Neural crest cell (in vitro differentiated cells): ENCODE results near the gene CA10. TPM values are rescaled to one million over a fixed set of nuclear protein-coding genes. Genes with fewer than 3 reads are reported as not detected.

Source experiments
- DNase-seq: peaks from one replicate; pipeline ENCODE4 v3.0.0; 2021; ENCODE audit warnings: low read depth, mixed read lengths, low spot score
- H3K27ac Mint-ChIP-seq: one replicate; pipeline ENCODE4 v1.8.0; 2021; ENCODE audit warnings: mild to moderate bottlenecking, mixed read lengths; ENCODE audit not compliant: unreplicated experiment
- H3K27me3 Mint-ChIP-seq: 2 replicates; pipeline ENCODE4 v1.8.0; 2021; ENCODE audit warnings: low read depth, mild to moderate bottlenecking, mixed read lengths
- H3K36me3 Mint-ChIP-seq: 2 replicates; pipeline ENCODE4 v1.8.0; 2021; ENCODE audit warnings: low read depth, mild to moderate bottlenecking, mixed read lengths
- H3K4me1 Mint-ChIP-seq: 2 replicates; pipeline ENCODE4 v1.8.0; 2021; ENCODE audit warnings: mixed read lengths
- H3K4me3 Mint-ChIP-seq: one replicate; pipeline ENCODE4 v1.8.0; 2021; ENCODE audit warnings: mild to moderate bottlenecking, mixed read lengths
- H3K9me3 Mint-ChIP-seq: 2 replicates; pipeline ENCODE4 v1.8.0; 2021; ENCODE audit warnings: mixed read lengths
- CTCF ChIP-seq: fragments of 200-600 bp; sonication (generic); conservative IDR thresholded peaks from 2 replicates; pipeline ENCODE4 v1.5.0; 2021; ENCODE audit warnings: antibody characterized with exemption, mild to moderate bottlenecking
- total RNA-seq: library from RNA; stranded (reverse); gene quantifications from 2 replicates; pipeline ENCODE4 v1.2.1, GENCODE V29; 2021

The CA10 gene
- total RNA-seq, 1 donor from 2014 or later = not detected

- H3K27ac Mint-ChIP-seq = no peak overlapping the region
- TF ChIP-seq CTCF = no peak
- no peak for DNase-seq
- peaks cover 23% of the 10 kb centered on the region for H3K27me3 Mint-ChIP-seq
- no peak overlapping the region for H3K4me3 Mint-ChIP-seq
- no peaks in the 10 kb centered on the region for H3K9me3 Mint-ChIP-seq
- no peaks in the 10 kb centered on the region for H3K36me3 Mint-ChIP-seq
- H3K4me1 Mint-ChIP-seq = no peaks in the 10 kb centered on the region
These were observed 248.5 kb downstream of the CA10 start for GRCh38 chr17:51909971-51910370.

GRCh38 chr17:51908841-51909537 is 249.5 kb downstream of the CA10 start:
- Mint-ChIP-seq H3K36me3 (no peaks in the 10 kb centered on the region), H3K4me3 (no peak overlapping the region), H3K27me3 (peaks cover 23% of the 10 kb centered on the region), H3K4me1 (no peaks in the 10 kb centered on the region), H3K27ac (no peak overlapping the region), H3K9me3 (no peaks in the 10 kb centered on the region)
- no peak for DNase-seq
- TF ChIP-seq CTCF = no peak

GRCh38 chr17:51907041-51907440 is 251.5 kb downstream of the CA10 start:
- Mint-ChIP-seq H3K4me3 (no peak overlapping the region), H3K27ac (no peak overlapping the region), H3K4me1 (no peaks in the 10 kb centered on the region), H3K36me3 (no peaks in the 10 kb centered on the region), H3K9me3 (no peaks in the 10 kb centered on the region), H3K27me3 (peaks cover 14% of the 10 kb centered on the region)
- no peak for DNase-seq
- no peak for TF ChIP-seq CTCF

GRCh38 chr17:51904379-51904778 is 254.1 kb downstream of the CA10 start:
- H3K9me3 Mint-ChIP-seq = no peaks in the 10 kb centered on the region
- H3K4me3 Mint-ChIP-seq = no peak overlapping the region
- no peak for DNase-seq
- peaks cover 14% of the 10 kb centered on the region for H3K27me3 Mint-ChIP-seq
- no peak for TF ChIP-seq CTCF
- no peaks in the 10 kb centered on the region for H3K36me3 Mint-ChIP-seq
- no peaks in the 10 kb centered on the region for H3K4me1 Mint-ChIP-seq
- H3K27ac Mint-ChIP-seq = no peak overlapping the region

GRCh38 chr17:51901242-51901641 is 257.3 kb downstream of the CA10 start:
- Mint-ChIP-seq H3K36me3 (no peaks in the 10 kb centered on the region), H3K4me1 (no peaks in the 10 kb centered on the region), H3K9me3 (no peaks in the 10 kb centered on the region), H3K4me3 (no peak overlapping the region), H3K27me3 (peaks cover 33% of the 10 kb centered on the region), H3K27ac (no peak overlapping the region)
- no peak for DNase-seq
- TF ChIP-seq CTCF = no peak
